K562 (cell line): ENCODE results near the gene C17orf114.
A peak's percentile ranks its signal among the peaks of the same experiment; 100 is the strongest.

ENCODE experiments used
- ARHGAP35 ChIP-seq: fragments of 450-650 bp; IDR thresholded peaks from 2 replicates; pipeline ENCODE4 v1.6.1; 2018; ENCODE audit not compliant: partially characterized antibody
- ATF7 ChIP-seq: fragments of 450-650 bp; IDR thresholded peaks from 2 replicates; pipeline ENCODE4 v1.7.1; 2014; ENCODE audit warnings: mild to moderate bottlenecking, moderate library complexity
- CEBPB ChIP-seq: fragments of 450-650 bp; IDR thresholded peaks from 2 replicates; pipeline ENCODE4 v1.6.1; 2016; ENCODE audit warnings: missing genetic modification characterization, missing compliant biosample characterization
- CHD4 ChIP-seq: fragments of 200-600 bp; sonication (generic); IDR thresholded peaks from 3 replicates; pipeline ENCODE4 v1.6.1; 2012; ENCODE audit warnings: low read depth, mild to moderate bottlenecking, mixed read lengths, low read length, inconsistent platforms; ENCODE audit not compliant: insufficient read depth, insufficient replicate concordance, poor library complexity, severe bottlenecking
- ETV5 ChIP-seq: sonication (generic); formaldehyde crosslinking; IDR thresholded peaks from 2 replicates; pipeline ENCODE4 v1.4.0; 2020; ENCODE audit warnings: low read depth, mild to moderate bottlenecking, missing genetic modification reagents
- JUN ChIP-seq, 2 experiments: sonication (generic) in 1 of 2; formaldehyde crosslinking in 1 of 2; IDR thresholded peaks; 2 replicates each; pipeline versions ENCODE4 v1.6.1 to v1.8.0; 2012 to 2022; ENCODE audit warnings: borderline replicate concordance in 2 of 2, mild to moderate bottlenecking in 2 of 2, improper control_type of control experiment in 1 of 2, low read depth in 1 of 2, low read length in 1 of 2, missing genetic modification reagents in 1 of 2
- KDM5B ChIP-seq: fragments of 200-600 bp; sonication (generic); IDR thresholded peaks from 2 replicates; pipeline ENCODE4 v1.6.1; 2012; ENCODE audit warnings: low read depth, mild to moderate bottlenecking, moderate library complexity, low read length, control low read depth, inconsistent platforms; ENCODE audit not compliant: insufficient replicate concordance
- MAFK ChIP-seq: IDR thresholded peaks from 2 replicates; pipeline ENCODE4 v1.6.1; 2011; ENCODE audit warnings: low read length, improper control_type of control experiment
- NCOR1 ChIP-seq: fragments of 450-650 bp; IDR thresholded peaks from 2 replicates; pipeline ENCODE4 v1.6.1; 2016; ENCODE audit warnings: mild to moderate bottlenecking, moderate library complexity
- NELFE ChIP-seq: IDR thresholded peaks from 2 replicates; pipeline ENCODE4 v1.6.1; 2011; ENCODE audit warnings: mild to moderate bottlenecking; ENCODE audit not compliant: insufficient read depth, insufficient read length
- POLR2B ChIP-seq: fragments of 450-650 bp; IDR thresholded peaks from 2 replicates; pipeline ENCODE4 v1.6.1; 2018; ENCODE audit warnings: low read depth; ENCODE audit not compliant: partially characterized antibody
- POLR3G ChIP-seq: IDR thresholded peaks from 2 replicates; pipeline ENCODE4 v1.6.1; 2011; ENCODE audit not compliant: insufficient read length, insufficient replicate concordance; ENCODE audit errors: extremely low read depth
- RHOXF2B ChIP-seq: fragments of 250-450 bp; sonication (Bioruptor Pico); conservative IDR thresholded peaks from 2 replicates; pipeline ENCODE4 v1.5.1; 2021
- RUNX1 ChIP-seq: sonication (generic); IDR thresholded peaks from 2 replicates; pipeline ENCODE4 v1.6.1; 2016; ENCODE audit warnings: antibody characterized with exemption, low read depth
- SAFB2 ChIP-seq: fragments of 200-400 bp; formaldehyde crosslinking; IDR thresholded peaks from 2 replicates; pipeline ENCODE4 v1.6.1; 2018; ENCODE audit warnings: borderline replicate concordance, low read length, low read depth, moderate library complexity; ENCODE audit not compliant: severe bottlenecking
- TCF15 ChIP-seq: fragments of 250-450 bp; sonication (Bioruptor Pico); IDR thresholded peaks from 2 replicates; pipeline ENCODE4 v1.8.0; 2022; ENCODE audit warnings: moderate library complexity, mild to moderate bottlenecking, inconsistent platforms
- TCFL5 ChIP-seq: fragments of 250-450 bp; sonication (Bioruptor Pico); conservative IDR thresholded peaks from 2 replicates; pipeline ENCODE4 v1.6.1; 2021; ENCODE audit warnings: mild to moderate bottlenecking, moderate library complexity, matching md5 sums
- ZBTB1 ChIP-seq: sonication (generic); formaldehyde crosslinking; IDR thresholded peaks from 2 replicates; pipeline ENCODE4 v1.8.1; 2023; ENCODE audit warnings: missing genetic modification reagents, low read depth, mild to moderate bottlenecking, borderline replicate concordance
- ZNF311 ChIP-seq: fragments of 250-450 bp; sonication (Bioruptor Pico); IDR thresholded peaks from 2 replicates; pipeline ENCODE4 v1.4.0; 2020; ENCODE audit warnings: mild to moderate bottlenecking, moderate library complexity
- ZNF583 ChIP-seq: fragments of 250-450 bp; sonication (Bioruptor Pico); IDR thresholded peaks from 2 replicates; pipeline ENCODE4 v1.4.0; 2020
- ZNF785 ChIP-seq: fragments of 250-450 bp; sonication (Bioruptor Pico); IDR thresholded peaks from 2 replicates; pipeline ENCODE4 v1.4.0; 2020; ENCODE audit warnings: mild to moderate bottlenecking
- ZNF830 ChIP-seq: fragments of 250-450 bp; sonication (Bioruptor Pico); IDR thresholded peaks from 2 replicates; pipeline ENCODE4 v1.5.0; 2021; ENCODE audit warnings: mild to moderate bottlenecking
- TF ChIP-seq, protein P1 (sequence below): fragments of 450-650 bp; IDR thresholded peaks from 2 replicates; pipeline ENCODE4 v1.7.0; 2016; ENCODE audit warnings: borderline replicate concordance
- TF ChIP-seq, protein P2 (sequence below): fragments of 200-800 bp; sonication (Bioruptor generic); IDR thresholded peaks from 2 replicates; pipeline ENCODE4 v1.6.1; 2017; ENCODE audit warnings: missing genetic modification characterization, missing compliant biosample characterization
- TF ChIP-seq, protein P3 (sequence below): sonication (generic); formaldehyde crosslinking; IDR thresholded peaks from 2 replicates; pipeline ENCODE4 v1.5.0; 2020; ENCODE audit warnings: missing genetic modification reagents

Gene C17orf114

DNA sequence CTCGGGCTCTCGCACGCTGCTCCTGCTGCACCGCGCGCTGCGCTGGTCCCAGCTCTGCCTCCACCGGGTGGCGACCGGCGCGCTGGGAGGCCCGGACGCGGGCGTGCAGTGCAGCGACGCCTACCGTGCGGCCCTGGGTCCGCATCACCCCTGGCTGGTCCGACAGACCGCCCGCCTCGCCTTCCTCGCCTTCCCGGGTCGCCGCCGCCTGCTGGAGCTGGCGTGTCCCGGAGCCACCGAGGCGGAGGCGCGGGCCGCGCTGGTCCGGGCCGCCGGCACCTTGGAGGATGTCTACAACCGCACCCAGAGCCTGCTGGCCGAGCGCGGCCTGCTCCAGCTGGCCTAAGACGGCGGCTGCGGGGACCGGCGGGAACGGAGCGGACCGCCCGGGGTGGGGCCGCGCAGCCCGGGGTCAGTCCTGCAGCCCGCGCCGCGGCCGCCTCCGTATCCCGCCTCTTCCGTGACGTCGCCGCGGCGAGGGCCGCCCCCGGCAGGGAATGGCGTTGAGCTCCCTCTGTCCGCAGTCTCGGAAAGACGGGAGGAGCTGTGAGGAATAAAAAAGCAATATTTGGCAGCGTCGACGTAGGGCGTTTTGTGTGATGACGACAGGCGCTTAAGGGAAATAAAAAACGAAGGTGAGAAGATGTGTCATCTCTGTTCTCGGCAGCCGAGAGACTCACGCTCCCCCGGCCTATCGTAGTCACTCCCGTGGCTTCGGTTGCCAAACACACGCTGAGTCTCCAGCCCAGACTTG is 12.0 kb downstream of the C17orf114 start (continued):
- TF ChIP-seq, protein P1, sequence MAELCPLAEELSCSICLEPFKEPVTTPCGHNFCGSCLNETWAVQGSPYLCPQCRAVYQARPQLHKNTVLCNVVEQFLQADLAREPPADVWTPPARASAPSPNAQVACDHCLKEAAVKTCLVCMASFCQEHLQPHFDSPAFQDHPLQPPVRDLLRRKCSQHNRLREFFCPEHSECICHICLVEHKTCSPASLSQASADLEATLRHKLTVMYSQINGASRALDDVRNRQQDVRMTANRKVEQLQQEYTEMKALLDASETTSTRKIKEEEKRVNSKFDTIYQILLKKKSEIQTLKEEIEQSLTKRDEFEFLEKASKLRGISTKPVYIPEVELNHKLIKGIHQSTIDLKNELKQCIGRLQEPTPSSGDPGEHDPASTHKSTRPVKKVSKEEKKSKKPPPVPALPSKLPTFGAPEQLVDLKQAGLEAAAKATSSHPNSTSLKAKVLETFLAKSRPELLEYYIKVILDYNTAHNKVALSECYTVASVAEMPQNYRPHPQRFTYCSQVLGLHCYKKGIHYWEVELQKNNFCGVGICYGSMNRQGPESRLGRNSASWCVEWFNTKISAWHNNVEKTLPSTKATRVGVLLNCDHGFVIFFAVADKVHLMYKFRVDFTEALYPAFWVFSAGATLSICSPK = no peak
- peak; percentile 26 for TF ChIP-seq POLR2B
- no peak for TF ChIP-seq SAFB2
- TF ChIP-seq CEBPB = no peak
- TF ChIP-seq CHD4 = no peak
- TF ChIP-seq ZNF830 (CRISPR knock-in tag) = no peak
- TF ChIP-seq ARHGAP35 = no peak
- peak; percentile 77 for TF ChIP-seq ZBTB1 (CRISPR knock-in tag)
- TF ChIP-seq ZNF311 (CRISPR knock-in tag) = no peak
- no peak for TF ChIP-seq TCFL5 (CRISPR knock-in tag)
- TF ChIP-seq POLR3G = no peak
- no peak for TF ChIP-seq TCF15 (CRISPR knock-in tag)
- TF ChIP-seq JUN (IDR thresholded peaks at IDR 0.05; ENCODE audit: borderline replicate concordance, low read depth, low read length) = 0 out of 2 replicates have a peak, but pooled peaks have one; percentile 57
- TF ChIP-seq JUN (CRISPR knock-in tag; IDR thresholded peaks at IDR 0.05; ENCODE audit: borderline replicate concordance) = peak; percentile 65
- no peak for TF ChIP-seq RHOXF2B (CRISPR knock-in tag)
- TF ChIP-seq ZNF583 (CRISPR knock-in tag) = no peak
- no peak for TF ChIP-seq NCOR1
- TF ChIP-seq KDM5B = peak; percentile 87
- TF ChIP-seq NELFE = no peak
- no peak for TF ChIP-seq ZNF785 (CRISPR knock-in tag)
- peak; percentile 96 for TF ChIP-seq ETV5
- TF ChIP-seq, protein P2, sequence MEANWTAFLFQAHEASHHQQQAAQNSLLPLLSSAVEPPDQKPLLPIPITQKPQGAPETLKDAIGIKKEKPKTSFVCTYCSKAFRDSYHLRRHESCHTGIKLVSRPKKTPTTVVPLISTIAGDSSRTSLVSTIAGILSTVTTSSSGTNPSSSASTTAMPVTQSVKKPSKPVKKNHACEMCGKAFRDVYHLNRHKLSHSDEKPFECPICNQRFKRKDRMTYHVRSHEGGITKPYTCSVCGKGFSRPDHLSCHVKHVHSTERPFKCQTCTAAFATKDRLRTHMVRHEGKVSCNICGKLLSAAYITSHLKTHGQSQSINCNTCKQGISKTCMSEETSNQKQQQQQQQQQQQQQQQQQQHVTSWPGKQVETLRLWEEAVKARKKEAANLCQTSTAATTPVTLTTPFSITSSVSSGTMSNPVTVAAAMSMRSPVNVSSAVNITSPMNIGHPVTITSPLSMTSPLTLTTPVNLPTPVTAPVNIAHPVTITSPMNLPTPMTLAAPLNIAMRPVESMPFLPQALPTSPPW (CRISPR knock-in tag) = peak; percentile 58
- TF ChIP-seq MAFK = no peak
- TF ChIP-seq ATF7 = peak; percentile 83
- no peak for TF ChIP-seq RUNX1
- TF ChIP-seq, protein P3, sequence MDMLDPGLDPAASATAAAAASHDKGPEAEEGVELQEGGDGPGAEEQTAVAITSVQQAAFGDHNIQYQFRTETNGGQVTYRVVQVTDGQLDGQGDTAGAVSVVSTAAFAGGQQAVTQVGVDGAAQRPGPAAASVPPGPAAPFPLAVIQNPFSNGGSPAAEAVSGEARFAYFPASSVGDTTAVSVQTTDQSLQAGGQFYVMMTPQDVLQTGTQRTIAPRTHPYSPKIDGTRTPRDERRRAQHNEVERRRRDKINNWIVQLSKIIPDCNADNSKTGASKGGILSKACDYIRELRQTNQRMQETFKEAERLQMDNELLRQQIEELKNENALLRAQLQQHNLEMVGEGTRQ (CRISPR knock-in tag) = no peak
